Gastrocnemius medialis (tissue), 4 donors: Measurements from ENCODE around the gene TNFSF10. TPM values are rescaled to one million over a fixed set of nuclear protein-coding genes. Genes with fewer than 3 reads are reported as not detected.
A peak's percentile ranks its signal among the peaks of the same experiment; 100 is the strongest.

Experiments used
- ATAC-seq, 2 donors: fragments of 150-250 bp; one replicate each; pipeline ENCODE4 v1.9.1; 2016
- DNase-seq, 2 donors: peaks; one replicate each; pipeline ENCODE4 v3.0.0-alpha.2; 2019
- H3K27ac ChIP-seq, 4 donors: fragments of 200-600 bp; sonication (generic); 1 replicate in 1 of 4; 2 replicates in 3 of 4; pipeline ENCODE4 v1.5.1; 2016 to 2018; ENCODE audit warnings: mild to moderate bottlenecking in 2 of 4, moderate library complexity in 1 of 4
- H3K27me3 ChIP-seq, 3 donors: fragments of 200-600 bp; sonication (generic) in 2 of 3; 1 replicate in 1 of 3; 2 replicates in 2 of 3; pipeline versions ENCODE4 v1.5.1 to v1.6.0; 2016 to 2019; ENCODE audit warnings: mild to moderate bottlenecking in 1 of 3, moderate library complexity in 1 of 3
- H3K36me3 ChIP-seq, 2 donors: fragments of 200-600 bp; sonication (generic) in 1 of 2; one replicate each; pipeline ENCODE4 v1.5.1; 2017 to 2018
- H3K4me1 ChIP-seq, 2 donors: fragments of 200-600 bp; sonication (generic) in 1 of 2; one replicate each; pipeline ENCODE4 v1.5.1; 2016 to 2017; ENCODE audit warnings: mild to moderate bottlenecking in 2 of 2
- H3K4me3 ChIP-seq, 4 donors: fragments of 200-600 bp; sonication (generic) in 3 of 4; 1 replicate in 1 of 4; 2 replicates in 3 of 4; pipeline ENCODE4 v1.5.1; 2016 to 2019; ENCODE audit warnings: mild to moderate bottlenecking in 2 of 4
- H3K9me3 ChIP-seq, 3 donors: fragments of 200-600 bp; sonication (generic) in 2 of 3; 1 replicate in 1 of 3; 2 replicates in 2 of 3; pipeline ENCODE4 v1.5.1; 2016 to 2019
- POLR2A ChIP-seq, 2 donors: fragments of 450-650 bp; IDR thresholded peaks; one replicate each; pipeline ENCODE4 v1.6.1; 2017; ENCODE audit warnings: antibody characterized with exemption in 2 of 2, mild to moderate bottlenecking in 2 of 2, moderate library complexity in 2 of 2
- in situ Hi-C, 4 donors: fragments of 200-750 bp; cut with MboI; loops; one replicate each; pipeline versions ENCODE4 v1.15.0 to v1.8.0; 2017; ENCODE audit warnings: low sequenced_read_pairs in 4 of 4
- intact Hi-C: fragments of 100-400 bp; cut with DNase I; formaldehyde crosslinking; loops from one replicate; pipeline ENCODE4 v1.15.1; 2023; ENCODE audit warnings: low total_unique reads
- total RNA-seq, 4 donors: library from RNA; depleted of rRNA; stranded (reverse); fragments of >200 nt; gene quantifications; one replicate each; pipeline versions ENCODE4 v1.1.0 to v1.2.3, GENCODE V29; 2016
- TF ChIP-seq, protein P1 (sequence below), 5 experiments: fragments of 450-650 bp in 3 of 5; fragments of 200-600 bp in 2 of 5; sonication (generic) in 2 of 5; IDR thresholded peaks in 4 of 5; conservative IDR thresholded peaks in 1 of 5; 1 replicate in 4 of 5; 2 replicates in 1 of 5; pipeline ENCODE4 v1.5.1; 2016 to 2019; ENCODE audit warnings: antibody characterized with exemption in 5 of 5, mild to moderate bottlenecking in 3 of 5, moderate library complexity in 3 of 5

TNFSF10 gene
- total RNA-seq, 4 donors from 2014 or later, result 10.2 to 32.8 (median 24.3) TPM

DNA sequence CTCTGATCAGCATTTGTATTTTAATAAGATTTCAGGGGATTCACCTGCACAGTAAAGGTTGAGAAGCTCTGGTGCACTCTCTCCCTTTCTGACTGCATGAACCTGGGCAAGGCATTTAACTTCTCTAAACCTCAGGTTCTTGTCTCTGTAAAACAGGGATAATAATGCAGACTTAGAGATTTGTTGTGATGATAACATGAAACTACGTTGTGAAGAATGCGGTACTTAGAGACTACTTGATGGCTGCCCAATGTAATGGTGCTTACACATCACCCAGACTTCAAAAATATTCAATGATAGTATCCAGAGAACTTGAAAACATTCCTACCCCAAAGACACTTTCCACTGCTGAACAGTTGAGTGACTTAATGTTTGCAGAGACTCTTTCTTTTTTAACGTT is 19.8 kb upstream of the TNFSF10 start:
- in situ Hi-C loops (no loop called here), intact Hi-C loops (no loop called here)
- no peaks in the 10 kb centered on the region for H3K9me3 ChIP-seq
- H3K27me3 ChIP-seq, result no peaks in the 10 kb centered on the region
- ATAC-seq, result no peak
- TF ChIP-seq, protein P1, sequence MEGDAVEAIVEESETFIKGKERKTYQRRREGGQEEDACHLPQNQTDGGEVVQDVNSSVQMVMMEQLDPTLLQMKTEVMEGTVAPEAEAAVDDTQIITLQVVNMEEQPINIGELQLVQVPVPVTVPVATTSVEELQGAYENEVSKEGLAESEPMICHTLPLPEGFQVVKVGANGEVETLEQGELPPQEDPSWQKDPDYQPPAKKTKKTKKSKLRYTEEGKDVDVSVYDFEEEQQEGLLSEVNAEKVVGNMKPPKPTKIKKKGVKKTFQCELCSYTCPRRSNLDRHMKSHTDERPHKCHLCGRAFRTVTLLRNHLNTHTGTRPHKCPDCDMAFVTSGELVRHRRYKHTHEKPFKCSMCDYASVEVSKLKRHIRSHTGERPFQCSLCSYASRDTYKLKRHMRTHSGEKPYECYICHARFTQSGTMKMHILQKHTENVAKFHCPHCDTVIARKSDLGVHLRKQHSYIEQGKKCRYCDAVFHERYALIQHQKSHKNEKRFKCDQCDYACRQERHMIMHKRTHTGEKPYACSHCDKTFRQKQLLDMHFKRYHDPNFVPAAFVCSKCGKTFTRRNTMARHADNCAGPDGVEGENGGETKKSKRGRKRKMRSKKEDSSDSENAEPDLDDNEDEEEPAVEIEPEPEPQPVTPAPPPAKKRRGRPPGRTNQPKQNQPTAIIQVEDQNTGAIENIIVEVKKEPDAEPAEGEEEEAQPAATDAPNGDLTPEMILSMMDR (IDR thresholded peaks at IDR 0.05 in 4 of 5, conservative IDR thresholded peaks at IDR 0.05 in 1 of 5), result no peak
- TF ChIP-seq POLR2A (IDR thresholded peaks at IDR 0.05), result no peak
- H3K36me3 ChIP-seq, result no peaks in the 10 kb centered on the region
- DNase-seq, result no peak
- H3K4me1 ChIP-seq, result peaks cover 0 to 11% of the 10 kb centered on the region in 2 donors
- H3K4me3 ChIP-seq, result no peak overlapping the region
- H3K27ac ChIP-seq, result no peak overlapping the region

DNA sequence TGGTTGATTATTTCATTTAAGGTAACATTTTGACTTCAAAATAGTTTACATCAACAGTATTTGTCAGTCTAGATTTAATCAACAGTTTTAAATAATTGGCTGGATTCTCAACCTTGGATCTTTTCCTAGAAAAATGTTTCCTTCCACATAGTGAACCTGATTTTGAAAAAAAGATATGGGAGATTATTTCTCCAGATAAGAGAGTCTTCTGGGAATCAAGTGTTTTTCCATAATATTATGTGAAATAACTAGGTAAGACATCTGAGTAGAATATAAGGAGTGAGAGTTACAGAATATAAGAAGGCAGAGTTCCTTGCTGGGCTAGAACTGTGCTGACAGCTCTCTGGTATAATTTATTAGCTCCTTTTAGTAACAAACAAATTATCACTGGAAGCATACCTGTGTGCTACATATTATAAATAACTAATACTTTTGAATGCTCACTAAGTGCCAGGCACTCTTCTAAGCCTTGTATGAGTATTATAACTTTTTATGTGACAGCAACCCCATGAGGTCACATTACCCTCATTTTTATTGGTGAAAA is 18.8 kb upstream of the TNFSF10 start:
- intact Hi-C loops, result no loop called here
- no peaks in the 10 kb centered on the region for H3K27me3 ChIP-seq
- H3K36me3 ChIP-seq, result no peaks in the 10 kb centered on the region
- TF ChIP-seq, protein P1 (IDR thresholded peaks at IDR 0.05 in 4 of 5, conservative IDR thresholded peaks at IDR 0.05 in 1 of 5), result no peak
- TF ChIP-seq POLR2A (IDR thresholded peaks at IDR 0.05), result no peak
- H3K4me3 ChIP-seq, result no peak overlapping the region
- peak overlapping the region; percentile 17 to 70 (median 59) for H3K27ac ChIP-seq
- ATAC-seq (no peak), DNase-seq (no peak)
- no peaks in the 10 kb centered on the region for H3K9me3 ChIP-seq
- in situ Hi-C loops, result no loop called here
- peaks cover 0 to 12% of the 10 kb centered on the region in 2 donors for H3K4me1 ChIP-seq

DNA sequence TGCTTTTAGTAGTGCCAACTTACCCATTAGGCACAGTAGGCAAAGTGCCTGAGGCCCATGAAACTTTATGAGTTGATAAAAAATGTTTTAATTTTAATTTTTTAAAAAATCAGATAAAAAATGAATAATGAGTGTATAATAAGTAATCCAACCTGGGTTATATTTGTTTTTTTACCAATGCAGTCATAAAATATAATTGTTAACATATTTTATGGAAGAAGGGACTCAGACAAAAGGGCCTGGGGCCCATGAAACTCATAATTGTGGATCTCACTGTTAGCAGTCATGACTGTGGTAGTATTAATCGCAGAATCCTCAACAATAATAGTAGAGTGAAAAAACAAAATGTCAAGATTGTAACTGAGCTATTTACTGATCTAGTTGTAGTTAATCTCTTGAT is 16.8 kb upstream of the TNFSF10 start:
- H3K4me1 ChIP-seq, result peaks cover 0 to 12% of the 10 kb centered on the region in 2 donors

DNA sequence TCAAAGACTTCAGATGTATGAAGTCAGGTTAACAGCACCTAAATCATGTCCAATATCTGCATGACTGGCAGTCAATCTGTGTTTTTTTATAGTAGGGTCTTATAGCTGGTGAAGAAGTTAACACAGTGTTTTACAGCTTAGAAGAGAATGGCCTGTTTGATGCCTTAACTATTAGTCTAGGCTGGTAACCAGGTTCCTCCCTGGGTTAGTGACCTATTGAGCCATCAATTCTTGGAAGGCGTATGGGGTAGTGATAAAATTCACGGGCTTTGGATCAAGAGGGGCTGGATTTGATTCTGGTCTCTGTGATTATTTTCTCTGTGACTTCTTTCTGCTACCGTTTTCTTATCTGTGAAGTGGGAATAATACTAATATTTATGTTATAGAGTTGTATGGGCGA is 16.0 kb upstream of the TNFSF10 start:
- no peak overlapping the region for H3K4me3 ChIP-seq
- H3K9me3 ChIP-seq, result no peaks in the 10 kb centered on the region
- DNase-seq (no peak), ATAC-seq (no peak)
- H3K27ac ChIP-seq, result no peak overlapping the region
- intact Hi-C loops (no loop called here), in situ Hi-C loops (no loop called here)
- TF ChIP-seq, protein P1 (IDR thresholded peaks at IDR 0.05 in 4 of 5, conservative IDR thresholded peaks at IDR 0.05 in 1 of 5), result no peak
- no peak for TF ChIP-seq POLR2A (IDR thresholded peaks at IDR 0.05)
- H3K36me3 ChIP-seq, result no peaks in the 10 kb centered on the region
- H3K27me3 ChIP-seq, result no peaks in the 10 kb centered on the region
- H3K4me1 ChIP-seq, result peaks cover 0 to 12% of the 10 kb centered on the region in 2 donors

More for the DNA sequence above, 16.8 kb upstream of the TNFSF10 start:
- TF ChIP-seq, protein P1 (IDR thresholded peaks at IDR 0.05 in 4 of 5, conservative IDR thresholded peaks at IDR 0.05 in 1 of 5), result no peak
- no peak for TF ChIP-seq POLR2A (IDR thresholded peaks at IDR 0.05)
- Histone ChIP-seq H3K36me3 (no peaks in the 10 kb centered on the region), H3K27ac (no peak overlapping the region), H3K9me3 (no peaks in the 10 kb centered on the region), H3K4me3 (no peak overlapping the region), H3K27me3 (no peaks in the 10 kb centered on the region)
- ATAC-seq (no peak), DNase-seq (no peak)
- in situ Hi-C loops (no loop called here), intact Hi-C loops (no loop called here)
